ENCODE measurements around the gene BTBD7. TPM values are rescaled to one million over a fixed set of nuclear protein-coding genes. Genes with fewer than 3 reads are reported as not detected.

BTBD7 gene
- total and polyA plus RNA-seq, 3 experiments from 2014 or later, result 9.6 to 25.7 (median 25.2) TPM

DNA sequence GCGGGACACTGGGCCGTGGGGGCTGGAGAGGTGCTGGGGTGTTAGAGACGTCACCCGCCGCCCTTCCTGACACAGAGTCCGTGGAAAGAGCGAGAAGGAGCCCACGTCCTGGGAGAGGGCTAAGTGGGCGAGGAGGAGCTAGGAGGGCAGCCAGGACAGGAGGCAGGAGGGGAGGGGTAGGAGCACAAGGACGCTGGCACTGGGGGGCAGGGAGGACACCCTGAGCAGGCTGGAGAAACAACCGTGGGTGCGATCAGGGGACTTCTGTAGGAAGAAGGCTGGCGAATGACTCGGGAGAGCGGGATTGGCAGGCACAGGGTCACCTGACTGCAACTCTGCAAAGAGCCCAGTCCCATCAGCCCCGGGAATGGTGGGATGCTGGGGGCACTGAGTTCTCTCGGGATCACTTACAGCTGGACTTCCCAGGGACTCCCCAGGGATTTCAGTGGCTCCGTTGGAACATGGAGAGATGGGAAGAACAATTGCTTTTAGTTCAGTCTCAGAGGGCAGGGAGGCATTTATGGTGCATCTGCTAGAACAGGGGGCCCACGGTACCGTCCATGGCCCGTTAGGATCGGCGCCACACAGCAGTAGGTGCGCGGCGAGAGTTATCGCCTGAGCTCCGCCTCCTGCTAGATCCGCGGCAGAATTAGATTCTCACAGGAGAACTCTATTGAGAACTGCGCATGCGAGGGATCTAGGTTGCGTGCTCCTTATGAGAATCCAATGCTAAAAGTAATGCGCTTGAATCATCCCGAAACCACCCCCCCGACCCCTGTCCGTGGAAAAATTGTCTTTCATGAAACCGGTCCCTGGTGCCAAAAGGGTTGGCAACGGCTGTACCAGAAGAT lies 101.5 kb downstream of the BTBD7 start:
- no peak overlapping the region for H3K4me3 ChIP-seq (ENCODE audit: low read length)
- H3K27me3 Mint-ChIP-seq, result peaks cover 5% of the 10 kb centered on the region in 2 donors
- no peak for DNase-seq
- no peaks in the 10 kb centered on the region for H3K4me1 ChIP-seq (ENCODE audit: insufficient read depth, low read length)
- peaks cover 13 to 27% (median 18%) of the 10 kb centered on the region in 3 donors for H3K36me3 Mint-ChIP-seq
- H3K9me3 ChIP-seq (ENCODE audit: low read length), result no peaks in the 10 kb centered on the region
- H3K27ac ChIP-seq (ENCODE audit: low read depth, low read length), result no peak overlapping the region
- peaks cover 0 to 19% (median 12%) of the 10 kb centered on the region in 3 donors for H3K4me1 Mint-ChIP-seq
- H3K27ac Mint-ChIP-seq, result no peak overlapping the region
- H3K4me3 Mint-ChIP-seq, result peak overlapping the region in 6 of 7 donors; percentile 29 to 86 (median 54)
- no peaks in the 10 kb centered on the region for H3K9me3 Mint-ChIP-seq
- ChIA-PET POLR2A (no interaction called here), CTCF (interaction anchor here (0.6 kb wide), 1 partner anchor 26 kb away, joined by 3 read pairs; no protein-coding TSS in a partner anchor)
- H3K36me3 ChIP-seq (ENCODE audit: insufficient read depth, low read length), result peaks cover 22% of the 10 kb centered on the region
- H3K27me3 ChIP-seq (ENCODE audit: insufficient read depth, low read length, poor library complexity, severe bottlenecking), result no peaks in the 10 kb centered on the region

DNA sequence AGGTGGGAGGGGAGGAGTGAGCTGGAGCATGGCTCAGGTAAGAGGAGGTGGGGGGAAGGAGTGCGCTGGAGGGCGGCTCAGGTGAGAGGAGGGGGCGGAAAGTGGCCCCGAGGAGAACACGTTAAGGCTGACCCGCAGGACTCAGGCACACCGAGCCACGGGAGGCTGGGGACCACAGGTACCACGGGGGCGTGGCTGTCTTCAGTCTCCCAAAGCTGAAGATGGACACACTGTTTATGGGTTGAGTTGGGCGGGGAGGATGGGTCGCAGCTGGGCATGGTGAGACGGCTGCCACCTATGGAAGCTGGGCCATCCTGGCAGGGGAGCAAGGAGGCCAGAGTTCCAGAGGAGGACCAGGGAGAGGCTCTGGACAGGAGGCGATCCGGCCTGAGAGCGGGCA lies 102.3 kb downstream of the BTBD7 start:
- H3K4me1 ChIP-seq (ENCODE audit: insufficient read depth, low read length), result no peaks in the 10 kb centered on the region
- H3K4me1 Mint-ChIP-seq, result peaks cover 0 to 19% (median 12%) of the 10 kb centered on the region in 3 donors
- peaks cover 5% of the 10 kb centered on the region in 2 donors for H3K27me3 Mint-ChIP-seq
- H3K4me3 ChIP-seq (ENCODE audit: low read length), result no peak overlapping the region
- H3K9me3 Mint-ChIP-seq, result no peaks in the 10 kb centered on the region
- H3K36me3 ChIP-seq (ENCODE audit: insufficient read depth, low read length), result peaks cover 26% of the 10 kb centered on the region
- ChIA-PET POLR2A (no interaction called here), CTCF (no interaction called here)
- DNase-seq, result no peak
- no peak overlapping the region for H3K27ac ChIP-seq (ENCODE audit: low read depth, low read length)
- no peaks in the 10 kb centered on the region for H3K9me3 ChIP-seq (ENCODE audit: low read length)
- H3K27me3 ChIP-seq (ENCODE audit: insufficient read depth, low read length, poor library complexity, severe bottlenecking), result no peaks in the 10 kb centered on the region
- H3K4me3 Mint-ChIP-seq, result peak overlapping the region in 6 of 7 donors; percentile 16 to 86 (median 42)
- peak overlapping the region in 1 of 8 donors; percentile 88 for H3K27ac Mint-ChIP-seq
- H3K36me3 Mint-ChIP-seq, result peaks cover 19 to 35% (median 20%) of the 10 kb centered on the region in 3 donors

DNA sequence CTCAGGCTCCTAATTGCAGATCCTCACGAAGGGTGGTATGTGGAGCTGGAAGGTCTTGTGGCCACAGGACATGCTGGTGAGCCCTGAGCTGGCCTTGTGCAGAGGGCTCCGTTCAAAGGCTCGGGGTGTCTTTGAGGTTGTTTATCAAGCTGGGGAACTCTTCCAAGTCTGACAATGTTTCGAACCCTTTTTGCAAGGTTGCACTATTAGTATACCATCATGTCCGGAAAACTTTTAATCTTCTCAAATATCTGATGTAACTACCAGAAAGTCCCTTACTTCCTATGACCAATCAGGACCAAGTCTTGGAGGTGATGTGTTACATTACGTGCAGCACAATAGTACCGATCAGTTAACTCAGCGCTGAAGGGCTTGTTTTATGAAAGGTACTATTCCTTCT lies 104.3 kb downstream of the BTBD7 start:
- ChIA-PET CTCF (no interaction called here), POLR2A (no interaction called here)
- H3K27me3 Mint-ChIP-seq, result peaks cover 5% of the 10 kb centered on the region in 2 donors
- no peak overlapping the region for H3K27ac ChIP-seq (ENCODE audit: low read depth, low read length)
- no peak for DNase-seq
- H3K4me1 Mint-ChIP-seq, result peaks cover 0 to 19% (median 11%) of the 10 kb centered on the region in 3 donors
- H3K27ac Mint-ChIP-seq, result no peak overlapping the region
- peaks cover 26% of the 10 kb centered on the region for H3K36me3 ChIP-seq (ENCODE audit: insufficient read depth, low read length)
- no peak overlapping the region for H3K4me3 Mint-ChIP-seq
- no peaks in the 10 kb centered on the region for H3K27me3 ChIP-seq (ENCODE audit: insufficient read depth, low read length, poor library complexity, severe bottlenecking)
- no peaks in the 10 kb centered on the region for H3K4me1 ChIP-seq (ENCODE audit: insufficient read depth, low read length)
- no peaks in the 10 kb centered on the region for H3K9me3 Mint-ChIP-seq
- peaks cover 19 to 54% (median 26%) of the 10 kb centered on the region in 3 donors for H3K36me3 Mint-ChIP-seq
- H3K4me3 ChIP-seq (ENCODE audit: low read length), result no peak overlapping the region
- H3K9me3 ChIP-seq (ENCODE audit: low read length), result no peaks in the 10 kb centered on the region

DNA sequence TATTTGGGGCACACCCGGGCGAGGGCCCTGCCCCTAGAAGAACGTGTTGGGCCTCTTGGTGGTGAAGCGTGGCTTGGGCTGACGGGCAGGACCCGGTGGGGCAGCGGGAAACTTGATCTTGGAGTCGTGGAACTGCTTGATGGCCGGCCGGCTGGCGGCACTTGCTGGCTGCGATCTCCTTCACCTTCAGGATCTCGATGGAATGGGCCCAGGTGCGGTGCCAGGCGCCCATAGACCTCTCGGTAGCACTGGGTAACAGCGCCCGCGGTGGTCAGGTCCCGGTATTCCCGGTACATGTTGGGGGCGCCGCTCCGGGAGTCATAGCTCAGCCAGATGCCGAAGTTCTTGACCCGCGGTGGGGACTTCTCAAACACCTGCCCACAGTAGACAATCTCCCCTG lies 109.3 kb downstream of the BTBD7 start:
- H3K9me3 ChIP-seq (ENCODE audit: low read length), result no peaks in the 10 kb centered on the region
- ChIA-PET CTCF (no interaction called here), POLR2A (no interaction called here)
- no peaks in the 10 kb centered on the region for H3K9me3 Mint-ChIP-seq
- peaks cover 26% of the 10 kb centered on the region for H3K36me3 ChIP-seq (ENCODE audit: insufficient read depth, low read length)
- H3K27me3 Mint-ChIP-seq, result no peaks in the 10 kb centered on the region
- peaks cover 31 to 74% (median 35%) of the 10 kb centered on the region in 3 donors for H3K36me3 Mint-ChIP-seq
- no peak for DNase-seq
- no peak overlapping the region for H3K4me3 Mint-ChIP-seq
- H3K4me1 Mint-ChIP-seq, result no peaks in the 10 kb centered on the region
- no peaks in the 10 kb centered on the region for H3K27me3 ChIP-seq (ENCODE audit: insufficient read depth, low read length, poor library complexity, severe bottlenecking)
- no peak overlapping the region for H3K27ac Mint-ChIP-seq
- H3K4me3 ChIP-seq (ENCODE audit: low read length), result no peak overlapping the region
- H3K4me1 ChIP-seq (ENCODE audit: insufficient read depth, low read length), result no peaks in the 10 kb centered on the region
- H3K27ac ChIP-seq (ENCODE audit: low read depth, low read length), result no peak overlapping the region

DNA sequence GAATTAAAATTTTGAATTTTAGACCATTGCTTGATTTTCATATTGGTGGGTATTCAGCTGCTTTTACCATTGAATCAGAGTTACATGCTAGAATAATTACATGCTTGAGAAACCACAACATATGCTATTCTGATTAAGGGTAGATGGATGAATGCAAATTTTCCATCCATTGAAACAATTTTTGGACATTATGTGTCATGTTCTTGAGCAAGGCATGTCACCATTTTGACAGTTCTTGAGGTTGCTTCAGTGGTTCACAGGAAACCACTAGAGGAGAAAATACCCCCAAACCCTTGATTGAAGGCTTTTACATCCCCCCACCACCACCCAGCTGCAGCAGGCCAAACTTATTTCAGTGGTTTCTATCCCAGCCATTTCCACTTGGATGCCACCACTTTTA lies 112.3 kb downstream of the BTBD7 start:
- Histone ChIP-seq H3K9me3 (ENCODE audit: low read length) (no peaks in the 10 kb centered on the region), H3K27ac (ENCODE audit: low read depth, low read length) (no peak overlapping the region), H3K36me3 (ENCODE audit: insufficient read depth, low read length) (peaks cover 13% of the 10 kb centered on the region), H3K4me1 (ENCODE audit: insufficient read depth, low read length) (no peaks in the 10 kb centered on the region), H3K4me3 (ENCODE audit: low read length) (no peak overlapping the region), H3K27me3 (ENCODE audit: insufficient read depth, low read length, poor library complexity, severe bottlenecking) (no peaks in the 10 kb centered on the region)
- H3K27ac Mint-ChIP-seq, result peak overlapping the region in 1 of 8 donors; percentile 65
- no peaks in the 10 kb centered on the region for H3K4me1 Mint-ChIP-seq
- ChIA-PET CTCF (no interaction called here), POLR2A (no interaction called here)
- DNase-seq, result no peak
- H3K4me3 Mint-ChIP-seq, result no peak overlapping the region
- peaks cover 15 to 68% (median 25%) of the 10 kb centered on the region in 3 donors for H3K36me3 Mint-ChIP-seq
- H3K9me3 Mint-ChIP-seq, result no peaks in the 10 kb centered on the region
- H3K27me3 Mint-ChIP-seq, result no peaks in the 10 kb centered on the region

DNA sequence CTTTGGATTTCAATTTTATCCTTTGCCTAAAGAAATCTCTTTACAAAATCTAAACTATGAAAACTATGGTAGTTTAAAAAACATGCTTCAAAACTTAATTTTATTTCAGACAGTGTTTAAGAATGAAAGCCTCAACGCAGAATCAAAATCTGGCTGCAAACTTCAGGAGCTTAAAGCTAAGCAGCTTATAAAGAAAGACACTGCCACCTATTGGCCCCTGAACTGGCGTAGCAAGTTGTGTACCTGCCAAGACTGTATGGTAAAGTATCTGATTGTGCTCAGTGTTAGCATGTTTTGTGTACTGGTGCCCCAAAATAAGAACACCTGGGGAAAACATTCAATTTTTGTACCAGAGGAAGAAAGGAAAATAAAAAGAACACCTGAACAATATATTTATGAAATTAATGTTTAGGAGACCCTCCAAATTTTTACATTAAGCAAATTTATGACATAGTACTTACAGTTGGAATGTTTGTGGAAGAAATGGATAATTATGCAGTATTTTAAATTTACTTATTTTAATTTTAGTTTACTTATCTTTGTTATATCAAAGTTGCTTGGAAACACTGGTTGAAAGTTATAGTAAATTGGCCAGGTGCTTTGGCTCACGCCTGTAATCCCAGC lies 113.6 kb downstream of the BTBD7 start:
- CTCF ChIA-PET, result interaction anchor here (1.0 to 1.3 kb wide), 7 partner anchors 12 to 264 kb away, joined by 4 to 10 read pairs (median 5); partner anchors contain the start of genes GON7 and UBR7
- H3K27ac ChIP-seq (ENCODE audit: low read depth, low read length), result no peak overlapping the region
- H3K9me3 Mint-ChIP-seq, result no peaks in the 10 kb centered on the region
- peaks cover 15 to 66% (median 25%) of the 10 kb centered on the region in 3 donors for H3K36me3 Mint-ChIP-seq
- no peaks in the 10 kb centered on the region for H3K4me1 ChIP-seq (ENCODE audit: insufficient read depth, low read length)
- POLR2A ChIA-PET, result interaction anchor here (0.6 kb wide), 1 partner anchor 816 kb away, joined by 11 read pairs; no protein-coding TSS in a partner anchor
- peak; percentile 12 to 68 (median 23) for DNase-seq
- H3K27me3 Mint-ChIP-seq, result no peaks in the 10 kb centered on the region
- H3K36me3 ChIP-seq (ENCODE audit: insufficient read depth, low read length), result peaks cover 13% of the 10 kb centered on the region
- H3K27ac Mint-ChIP-seq, result no peak overlapping the region
- no peaks in the 10 kb centered on the region for H3K27me3 ChIP-seq (ENCODE audit: insufficient read depth, low read length, poor library complexity, severe bottlenecking)
- H3K4me3 ChIP-seq (ENCODE audit: low read length), result no peak overlapping the region
- H3K4me1 Mint-ChIP-seq, result no peaks in the 10 kb centered on the region
- H3K9me3 ChIP-seq (ENCODE audit: low read length), result no peaks in the 10 kb centered on the region
- no peak overlapping the region for H3K4me3 Mint-ChIP-seq

DNA sequence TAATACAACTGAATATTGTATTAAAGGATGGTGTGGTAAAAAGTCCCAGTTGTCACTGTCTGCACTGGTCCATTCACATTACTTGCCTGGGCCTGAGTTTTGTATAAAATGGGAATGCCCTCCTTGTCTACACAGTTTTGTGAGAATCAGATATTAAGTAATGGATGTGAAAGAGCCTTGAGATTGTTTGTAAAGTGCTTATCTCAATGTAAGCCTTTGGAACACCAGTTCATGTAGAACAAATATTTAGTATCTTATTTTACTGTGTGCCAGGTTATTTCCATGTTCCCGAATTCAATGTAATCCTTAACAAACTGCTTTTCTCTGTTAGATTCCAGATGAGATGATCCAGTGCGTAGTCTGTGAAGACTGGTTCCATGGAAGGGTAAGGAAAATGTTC lies 118.2 kb downstream of the BTBD7 start:
- no peaks in the 10 kb centered on the region for H3K27me3 ChIP-seq (ENCODE audit: insufficient read depth, low read length, poor library complexity, severe bottlenecking)
- no peaks in the 10 kb centered on the region for H3K9me3 ChIP-seq (ENCODE audit: low read length)
- Mint-ChIP-seq H3K4me1 (peaks cover 1 to 9% (median 2%) of the 10 kb centered on the region in 3 donors), H3K27ac (no peak overlapping the region), H3K9me3 (no peaks in the 10 kb centered on the region), H3K4me3 (no peak overlapping the region), H3K27me3 (no peaks in the 10 kb centered on the region), H3K36me3 (peaks cover 9 to 68% (median 16%) of the 10 kb centered on the region in 3 donors)
- no peak overlapping the region for H3K4me3 ChIP-seq (ENCODE audit: low read length)
- ChIA-PET POLR2A (no interaction called here), CTCF (no interaction called here)
- H3K4me1 ChIP-seq (ENCODE audit: insufficient read depth, low read length), result no peaks in the 10 kb centered on the region
- DNase-seq, result no peak
- peaks cover 9% of the 10 kb centered on the region for H3K36me3 ChIP-seq (ENCODE audit: insufficient read depth, low read length)
- no peak overlapping the region for H3K27ac ChIP-seq (ENCODE audit: low read depth, low read length)

DNA sequence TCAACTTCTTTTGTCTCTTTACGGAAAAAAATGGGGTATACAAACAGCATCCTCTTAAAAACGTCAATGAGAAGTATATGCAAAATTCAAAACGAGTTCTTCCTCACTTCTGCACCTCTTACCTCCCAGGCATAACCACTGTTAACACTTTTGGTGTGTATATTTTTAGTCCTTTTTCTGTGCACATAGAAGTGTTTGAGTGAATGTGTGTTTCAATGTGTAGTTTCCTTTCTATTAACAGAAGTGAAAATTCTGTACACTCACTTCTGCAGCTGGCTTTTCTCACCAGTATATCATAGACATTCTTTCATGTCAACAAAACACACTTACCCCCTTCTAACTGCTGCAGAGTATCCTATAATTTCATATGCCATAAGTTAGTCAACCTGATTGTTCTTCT lies 120.4 kb downstream of the BTBD7 start:
- Mint-ChIP-seq H3K36me3 (peaks cover 0 to 61% (median 13%) of the 10 kb centered on the region in 3 donors), H3K27ac (peak overlapping the region in 2 of 8 donors; percentile 2 to 67), H3K9me3 (no peaks in the 10 kb centered on the region), H3K4me3 (peak overlapping the region in 1 of 7 donors; percentile 45), H3K27me3 (no peaks in the 10 kb centered on the region), H3K4me1 (peaks cover 15 to 29% (median 21%) of the 10 kb centered on the region in 3 donors)
- POLR2A ChIA-PET, result no interaction called here
- Histone ChIP-seq H3K36me3 (ENCODE audit: insufficient read depth, low read length) (peaks cover 9% of the 10 kb centered on the region), H3K4me1 (ENCODE audit: insufficient read depth, low read length) (peaks cover 8% of the 10 kb centered on the region), H3K4me3 (ENCODE audit: low read length) (no peak overlapping the region), H3K27ac (ENCODE audit: low read depth, low read length) (no peak overlapping the region), H3K9me3 (ENCODE audit: low read length) (no peaks in the 10 kb centered on the region), H3K27me3 (ENCODE audit: insufficient read depth, low read length, poor library complexity, severe bottlenecking) (no peaks in the 10 kb centered on the region)
- CTCF ChIA-PET, result no interaction called here
- no peak for DNase-seq

Data from CD8-positive, alpha-beta memory T cell (primary cell).